GM13976 (cell line): Measurements from ENCODE around the gene NOSTRIN.

Source experiments
- DNase-seq: peaks from one replicate; pipeline ENCODE4 v3.0.0; 2012; ENCODE audit warnings: low spot score
- CTCF ChIP-seq: IDR thresholded peaks from 2 replicates; pipeline ENCODE4 v1.5.1; 2012; ENCODE audit warnings: borderline replicate concordance, mild to moderate bottlenecking; ENCODE audit not compliant: insufficient read depth; ENCODE audit errors: extremely low read depth, missing control alignments, control extremely low read depth
- in situ Hi-C: fragments of 300-500 bp; cut with MboI; formaldehyde crosslinking; loops from one replicate; pipeline ENCODE4 v1.12.0; 2022; ENCODE audit warnings: low sequenced_read_pairs, mixed read lengths, inconsistent platforms; ENCODE audit not compliant: unreplicated experiment

The NOSTRIN gene

GRCh38 chr2:168912901-168913369, 110.5 kb downstream of the NOSTRIN start:
- DNase-seq = no peak
- in situ Hi-C loops = loop anchor here (10.0 to 25.0 kb wide), 2 partner anchors 138 to 776 kb away; no protein-coding TSS in a partner anchor
- TF ChIP-seq CTCF = no peak

- TF ChIP-seq CTCF = no peak
- no peak for DNase-seq
- in situ Hi-C loops = loop anchor here (10.0 to 25.0 kb wide), 2 partner anchors 139 to 776 kb away; no protein-coding TSS in a partner anchor
Measured at GRCh38 chr2:168913495-168913894, 111.1 kb downstream of the NOSTRIN start.
